GM12874 (cell line): ENCODE results near the gene COL5A2.

ENCODE experiments used
- CTCF ChIP-seq: IDR thresholded peaks from 2 replicates; pipeline ENCODE4 v1.5.1; 2011; ENCODE audit warnings: low read depth, mild to moderate bottlenecking, control low read depth, low read length, moderate library complexity; ENCODE audit not compliant: insufficient read depth

Gene COL5A2

DNA sequence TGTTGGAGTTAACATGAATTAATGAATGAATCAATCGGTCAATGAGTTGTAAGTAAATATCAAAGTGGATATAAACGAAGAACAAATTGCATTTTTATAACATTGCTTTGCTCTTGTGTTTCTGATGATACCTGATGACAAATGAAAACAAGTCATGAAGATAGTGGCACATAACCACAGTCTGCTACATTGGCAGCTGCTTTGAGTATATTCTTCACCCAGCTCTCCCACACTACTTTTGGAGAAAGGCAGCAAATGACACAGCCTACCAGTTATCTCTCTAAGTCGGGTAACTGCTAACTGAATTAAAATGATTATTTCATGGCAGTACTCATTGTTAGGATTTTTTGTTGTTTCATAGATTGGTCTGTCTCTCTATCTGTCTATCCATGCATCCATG is 76.8 kb downstream of the COL5A2 start:
- TF ChIP-seq CTCF: no peak

- TF ChIP-seq CTCF: no peak
These were observed 81.6 kb downstream of the COL5A2 start for GRCh38 chr2:189097934-189098333.

- no peak for TF ChIP-seq CTCF
These were observed 82.7 kb downstream of the COL5A2 start for GRCh38 chr2:189096769-189097447.

- no peak for TF ChIP-seq CTCF
These were observed 84.5 kb downstream of the COL5A2 start for GRCh38 chr2:189095101-189095500.

GRCh38 chr2:189092936-189093335 is 86.6 kb downstream of the COL5A2 start:
- no peak for TF ChIP-seq CTCF

DNA sequence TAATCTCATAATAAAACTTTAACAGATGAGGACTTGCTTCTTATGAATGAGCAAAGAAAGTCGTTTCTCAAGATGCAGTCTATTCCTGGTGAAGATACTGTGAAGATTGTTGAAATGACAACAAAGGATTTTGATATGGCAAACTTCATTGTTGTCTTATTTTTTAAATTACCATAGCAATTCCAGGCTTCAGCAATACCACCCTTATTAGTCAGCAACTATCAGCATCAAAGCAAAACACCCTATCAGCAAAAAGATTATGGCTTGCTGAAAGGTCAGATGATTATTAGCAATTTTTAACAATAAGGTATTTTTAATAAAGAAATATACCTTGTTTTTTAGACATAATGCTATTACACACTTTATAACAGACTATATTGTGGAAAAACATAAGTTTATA is 88.3 kb downstream of the COL5A2 start:
- no peak for TF ChIP-seq CTCF

DNA sequence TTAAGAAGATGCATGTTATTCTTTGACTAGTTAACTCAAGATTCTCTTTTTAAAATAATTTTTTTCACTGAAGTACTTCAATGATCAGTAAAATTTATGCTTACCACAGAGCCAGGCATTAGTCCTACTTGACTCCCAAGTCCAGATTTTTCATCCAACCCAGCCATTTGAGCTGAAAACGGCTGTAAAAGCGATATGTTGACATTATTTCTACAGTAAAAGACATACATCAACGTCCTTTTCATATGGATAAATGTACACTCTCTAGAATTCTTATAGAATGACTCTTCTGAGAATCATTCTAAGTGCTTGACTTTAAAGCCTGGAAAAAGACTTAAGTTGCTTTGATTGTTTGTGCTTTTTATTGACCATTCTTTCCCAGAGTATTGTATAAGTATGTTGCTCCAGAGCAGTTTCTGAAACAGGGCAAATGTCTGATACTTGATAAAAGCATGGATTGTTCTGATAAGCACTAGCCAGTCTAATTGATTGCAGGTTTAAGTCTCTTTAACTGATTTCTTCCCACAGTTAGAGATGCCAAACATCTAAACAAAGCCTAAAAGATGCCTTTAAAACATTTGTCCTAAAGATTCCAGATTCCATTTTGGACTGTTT is 90.9 kb downstream of the COL5A2 start:
- no peak for TF ChIP-seq CTCF

DNA sequence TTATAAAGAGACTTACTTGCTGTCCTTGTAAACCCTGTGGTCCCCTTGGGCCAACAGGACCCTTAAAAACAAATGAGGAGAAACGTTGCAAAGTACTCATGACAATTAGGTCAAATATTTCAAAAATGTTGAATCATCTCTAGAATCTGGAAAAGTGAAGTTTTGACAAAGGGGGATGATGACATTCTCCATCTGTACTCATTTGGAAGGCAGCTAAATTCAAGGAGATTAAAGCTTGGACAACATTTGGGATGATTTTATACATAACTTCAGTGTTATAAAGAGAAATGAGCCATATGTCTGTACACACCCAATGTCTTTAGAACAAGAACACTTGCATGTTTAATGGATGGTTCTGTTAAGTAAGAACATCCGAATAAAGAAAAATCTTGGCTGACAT is 92.9 kb downstream of the COL5A2 start:
- no peak for TF ChIP-seq CTCF
